Fibroblast of villous mesenchyme (primary cell): ENCODE measurements around the gene SENP1. TPM values are rescaled to one million over a fixed set of nuclear protein-coding genes. Genes with fewer than 3 reads are reported as not detected.

ENCODE experiments used
- DNase-seq: peaks from one replicate; pipeline ENCODE4 v3.0.0-alpha.2; 2010; ENCODE audit warnings: low read depth
- H3K4me3 ChIP-seq: 2 replicates; pipeline ENCODE4 v1.5.1; 2011; ENCODE audit warnings: low read depth, mild to moderate bottlenecking, low read length
- CTCF ChIP-seq: IDR thresholded peaks from 2 replicates; pipeline ENCODE4 v1.5.1; 2012; ENCODE audit warnings: low read depth, mild to moderate bottlenecking, low read length; ENCODE audit not compliant: insufficient read depth
- total RNA-seq: library from RNA; depleted of rRNA; stranded (reverse); fragments of >200 nt; gene quantifications from 2 replicates; pipeline ENCODE4 v1.2.3, GENCODE V29; 2012

The SENP1 gene
- total RNA-seq, 1 donor, result 35.8 TPM

- DNase-seq, result no peak
- no peak overlapping the region for H3K4me3 ChIP-seq
- TF ChIP-seq CTCF, result no peak
These were observed 89.9 kb downstream of the SENP1 start for GRCh38 chr12:48015954-48016353.

- no peak for TF ChIP-seq CTCF
- DNase-seq, result no peak
These were observed 90.8 kb downstream of the SENP1 start for GRCh38 chr12:48015129-48015528.

GRCh38 chr12:48013287-48013686, 92.6 kb downstream of the SENP1 start:
- DNase-seq, result no peak
- no peak overlapping the region for H3K4me3 ChIP-seq
- TF ChIP-seq CTCF, result no peak

More at GRCh38 chr12:48015129-48015528, 90.8 kb downstream of the SENP1 start:
- H3K4me3 ChIP-seq, result no peak overlapping the region

GRCh38 chr12:48012070-48012469, 93.8 kb downstream of the SENP1 start:
- DNase-seq, result no peak
- no peak for TF ChIP-seq CTCF

GRCh38 chr12:48010366-48010970, 95.4 kb downstream of the SENP1 start:
- no peak for TF ChIP-seq CTCF
- DNase-seq, result no peak

More at GRCh38 chr12:48012070-48012469, 93.8 kb downstream of the SENP1 start:
- H3K4me3 ChIP-seq, result no peak overlapping the region

GRCh38 chr12:48009471-48009870, 96.4 kb downstream of the SENP1 start:
- TF ChIP-seq CTCF, result no peak

More at GRCh38 chr12:48010366-48010970, 95.4 kb downstream of the SENP1 start:
- H3K4me3 ChIP-seq, result no peak overlapping the region

GRCh38 chr12:48008950-48009349, 96.9 kb downstream of the SENP1 start:
- TF ChIP-seq CTCF, result no peak
- no peak overlapping the region for H3K4me3 ChIP-seq
- DNase-seq, result no peak

More at GRCh38 chr12:48009471-48009870, 96.4 kb downstream of the SENP1 start:
- no peak for DNase-seq
- no peak overlapping the region for H3K4me3 ChIP-seq
